ENCODE measurements around the gene IL23R. TPM values are rescaled to one million over a fixed set of nuclear protein-coding genes. Genes with fewer than 3 reads are reported as not detected.

The IL23R gene
- total RNA-seq, 1 donor from 2014 or later = not detected

DNA sequence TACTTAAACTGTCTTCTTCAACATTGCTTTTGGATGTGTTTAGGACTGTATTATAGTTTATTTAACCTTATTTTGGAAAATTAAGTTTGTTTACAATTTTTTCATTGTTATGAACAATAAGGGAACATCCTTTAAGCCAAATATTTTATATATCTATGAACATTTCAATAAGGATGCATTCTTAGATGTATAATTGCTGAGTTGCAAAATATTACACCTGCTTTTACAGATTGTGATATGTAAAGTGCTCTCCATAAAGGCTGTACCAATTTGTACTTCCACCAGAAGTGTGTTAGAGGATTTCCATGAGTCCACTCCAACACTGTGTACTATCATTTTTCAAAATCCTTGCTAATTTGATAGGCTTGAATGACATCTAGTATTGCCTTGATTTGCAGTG, 7.7 kb downstream of the IL23R start:
- FAIRE-seq = no peak

DNA sequence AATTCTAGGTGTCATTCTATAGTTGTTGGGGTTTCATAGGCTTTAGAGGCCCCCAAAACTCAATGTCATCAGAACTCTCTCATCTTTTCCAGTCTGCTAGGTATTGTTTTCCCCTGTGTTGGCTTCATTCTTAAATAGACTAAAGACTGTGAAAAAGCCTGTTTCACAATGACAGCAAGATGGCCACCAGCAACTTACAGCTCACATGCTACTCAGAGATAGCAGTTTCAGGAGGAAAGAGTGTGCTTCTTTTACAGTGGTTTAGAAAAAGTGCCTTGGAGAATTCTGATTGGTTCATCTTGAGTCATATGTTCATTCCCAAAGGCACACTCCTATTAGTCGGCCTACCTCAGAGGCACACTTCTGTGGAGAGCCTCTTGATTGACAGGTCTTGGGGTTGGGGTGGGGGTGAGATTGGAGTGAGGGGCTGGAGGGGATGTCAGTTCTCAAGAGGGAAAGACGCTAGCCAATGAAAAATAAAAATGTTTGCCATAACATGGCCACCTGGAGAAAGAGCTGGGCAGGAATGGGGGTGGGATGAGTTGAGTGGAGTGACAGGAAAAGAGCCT, 8.5 kb downstream of the IL23R start:
- Histone ChIP-seq H3K9me3 (ENCODE audit: insufficient read depth, low read depth, low read length) (no peaks in the 10 kb centered on the region), H3K27me3 (ENCODE audit: insufficient read depth, low read length) (no peaks in the 10 kb centered on the region), H3K79me2 (ENCODE audit: insufficient read depth, low read length) (no peaks in the 10 kb centered on the region), H3K4me3 (ENCODE audit: insufficient read depth, low read depth, low read length) (no peak overlapping the region), H3K9ac (ENCODE audit: low read length) (no peak overlapping the region), H3K27ac (ENCODE audit: low read depth, low read length) (no peak overlapping the region), H3K36me3 (ENCODE audit: insufficient read depth, low read length) (no peaks in the 10 kb centered on the region), H2AFZ (ENCODE audit: low read depth, low read length) (no peak overlapping the region), H3K4me2 (ENCODE audit: low read length) (no peak overlapping the region), H3K4me1 (ENCODE audit: insufficient read depth, low read length) (no peaks in the 10 kb centered on the region), H4K20me1 (ENCODE audit: insufficient read depth, low read length) (no peaks in the 10 kb centered on the region)
- TF ChIP-seq, protein P1, sequence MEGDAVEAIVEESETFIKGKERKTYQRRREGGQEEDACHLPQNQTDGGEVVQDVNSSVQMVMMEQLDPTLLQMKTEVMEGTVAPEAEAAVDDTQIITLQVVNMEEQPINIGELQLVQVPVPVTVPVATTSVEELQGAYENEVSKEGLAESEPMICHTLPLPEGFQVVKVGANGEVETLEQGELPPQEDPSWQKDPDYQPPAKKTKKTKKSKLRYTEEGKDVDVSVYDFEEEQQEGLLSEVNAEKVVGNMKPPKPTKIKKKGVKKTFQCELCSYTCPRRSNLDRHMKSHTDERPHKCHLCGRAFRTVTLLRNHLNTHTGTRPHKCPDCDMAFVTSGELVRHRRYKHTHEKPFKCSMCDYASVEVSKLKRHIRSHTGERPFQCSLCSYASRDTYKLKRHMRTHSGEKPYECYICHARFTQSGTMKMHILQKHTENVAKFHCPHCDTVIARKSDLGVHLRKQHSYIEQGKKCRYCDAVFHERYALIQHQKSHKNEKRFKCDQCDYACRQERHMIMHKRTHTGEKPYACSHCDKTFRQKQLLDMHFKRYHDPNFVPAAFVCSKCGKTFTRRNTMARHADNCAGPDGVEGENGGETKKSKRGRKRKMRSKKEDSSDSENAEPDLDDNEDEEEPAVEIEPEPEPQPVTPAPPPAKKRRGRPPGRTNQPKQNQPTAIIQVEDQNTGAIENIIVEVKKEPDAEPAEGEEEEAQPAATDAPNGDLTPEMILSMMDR (IDR thresholded peaks at IDR 0.05; ENCODE audit: insufficient read depth, low read depth, low read length) = no peak
- TF ChIP-seq EZH2 (IDR thresholded peaks at IDR 0.05; ENCODE audit: insufficient read depth, low read length) = no peak
- DNase-seq (ENCODE audit: low read depth) (no peak), FAIRE-seq (no peak)
- Mint-ChIP-seq H3K27me3 (ENCODE audit: low read depth, unreplicated experiment) (peaks cover 4% of the 10 kb centered on the region), H3K9me3 (ENCODE audit: unreplicated experiment) (peaks cover 7% of the 10 kb centered on the region), H3K4me3 (ENCODE audit: unreplicated experiment) (no peak overlapping the region), H3K36me3 (ENCODE audit: low read depth, unreplicated experiment) (no peaks in the 10 kb centered on the region), H3K27ac (ENCODE audit: unreplicated experiment) (no peak overlapping the region), H3K4me1 (ENCODE audit: low read depth, unreplicated experiment) (peaks cover 7% of the 10 kb centered on the region)

More for the DNA sequence above, 7.7 kb downstream of the IL23R start:
- Histone ChIP-seq H3K36me3 (ENCODE audit: insufficient read depth, low read length) (no peaks in the 10 kb centered on the region), H3K9me3 (ENCODE audit: insufficient read depth, low read depth, low read length) (no peaks in the 10 kb centered on the region), H3K4me2 (ENCODE audit: low read length) (no peak overlapping the region), H2AFZ (ENCODE audit: low read depth, low read length) (no peak overlapping the region), H4K20me1 (ENCODE audit: insufficient read depth, low read length) (no peaks in the 10 kb centered on the region), H3K4me1 (ENCODE audit: insufficient read depth, low read length) (no peaks in the 10 kb centered on the region), H3K79me2 (ENCODE audit: insufficient read depth, low read length) (no peaks in the 10 kb centered on the region), H3K9ac (ENCODE audit: low read length) (no peak overlapping the region), H3K27ac (ENCODE audit: low read depth, low read length) (no peak overlapping the region), H3K4me3 (ENCODE audit: insufficient read depth, low read depth, low read length) (no peak overlapping the region), H3K27me3 (ENCODE audit: insufficient read depth, low read length) (no peaks in the 10 kb centered on the region)
- Mint-ChIP-seq H3K4me1 (ENCODE audit: low read depth, unreplicated experiment) (peaks cover 7% of the 10 kb centered on the region), H3K4me3 (ENCODE audit: unreplicated experiment) (no peak overlapping the region), H3K27ac (ENCODE audit: unreplicated experiment) (no peak overlapping the region), H3K9me3 (ENCODE audit: unreplicated experiment) (peaks cover 5% of the 10 kb centered on the region), H3K27me3 (ENCODE audit: low read depth, unreplicated experiment) (peaks cover 2% of the 10 kb centered on the region), H3K36me3 (ENCODE audit: low read depth, unreplicated experiment) (no peaks in the 10 kb centered on the region)
- TF ChIP-seq, protein P1 (IDR thresholded peaks at IDR 0.05; ENCODE audit: insufficient read depth, low read depth, low read length) = no peak
- TF ChIP-seq EZH2 (IDR thresholded peaks at IDR 0.05; ENCODE audit: insufficient read depth, low read length) = no peak
- no peak for DNase-seq (ENCODE audit: low read depth)

DNA sequence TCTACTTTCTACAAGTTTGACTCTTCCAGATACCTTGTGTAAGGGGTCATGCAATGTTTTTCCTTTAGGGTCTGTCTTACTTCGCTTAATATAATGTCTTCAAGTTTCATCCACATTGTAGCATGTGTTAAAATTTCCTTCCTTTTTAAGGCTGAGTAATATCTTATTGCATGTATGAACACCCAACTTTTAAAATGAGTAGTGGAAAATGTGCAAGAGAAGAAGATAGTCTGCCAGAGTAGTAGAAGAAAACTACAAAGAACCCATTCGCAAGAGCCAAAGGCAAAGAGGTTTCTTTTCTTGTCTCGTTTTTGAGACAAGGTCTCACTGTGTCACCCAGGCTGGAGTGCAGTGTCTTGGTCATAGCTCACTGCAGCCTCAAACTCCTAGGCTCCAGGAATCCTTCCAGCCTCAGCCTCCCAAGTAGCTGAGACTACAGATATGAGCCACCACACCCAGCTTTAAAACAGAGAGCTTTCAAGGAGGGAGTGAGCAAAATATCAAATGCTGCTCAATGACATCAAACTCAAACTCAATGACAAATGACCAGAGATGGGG, 9.4 kb downstream of the IL23R start:
- Histone ChIP-seq H3K27me3 (ENCODE audit: insufficient read depth, low read length) (no peaks in the 10 kb centered on the region), H3K4me1 (ENCODE audit: insufficient read depth, low read length) (no peaks in the 10 kb centered on the region), H3K4me3 (ENCODE audit: insufficient read depth, low read depth, low read length) (no peak overlapping the region), H4K20me1 (ENCODE audit: insufficient read depth, low read length) (no peaks in the 10 kb centered on the region), H3K4me2 (ENCODE audit: low read length) (no peak overlapping the region), H3K36me3 (ENCODE audit: insufficient read depth, low read length) (no peaks in the 10 kb centered on the region), H3K79me2 (ENCODE audit: insufficient read depth, low read length) (no peaks in the 10 kb centered on the region), H3K9ac (ENCODE audit: low read length) (no peak overlapping the region), H3K27ac (ENCODE audit: low read depth, low read length) (no peak overlapping the region), H3K9me3 (ENCODE audit: insufficient read depth, low read depth, low read length) (no peaks in the 10 kb centered on the region), H2AFZ (ENCODE audit: low read depth, low read length) (no peak overlapping the region)
- FAIRE-seq = no peak
- Mint-ChIP-seq H3K9me3 (ENCODE audit: unreplicated experiment) (peaks cover 8% of the 10 kb centered on the region), H3K27me3 (ENCODE audit: low read depth, unreplicated experiment) (peaks cover 6% of the 10 kb centered on the region), H3K36me3 (ENCODE audit: low read depth, unreplicated experiment) (no peaks in the 10 kb centered on the region), H3K4me1 (ENCODE audit: low read depth, unreplicated experiment) (peaks cover 7% of the 10 kb centered on the region), H3K4me3 (ENCODE audit: unreplicated experiment) (no peak overlapping the region), H3K27ac (ENCODE audit: unreplicated experiment) (no peak overlapping the region)
- TF ChIP-seq, protein P1 (IDR thresholded peaks at IDR 0.05; ENCODE audit: insufficient read depth, low read depth, low read length) = no peak
- no peak for TF ChIP-seq EZH2 (IDR thresholded peaks at IDR 0.05; ENCODE audit: insufficient read depth, low read length)
- no peak for DNase-seq (ENCODE audit: low read depth)
